ENCODE results near the gene CELF4. TPM values are rescaled to one million over a fixed set of nuclear protein-coding genes. Genes with fewer than 3 reads are reported as not detected.

Gene CELF4
- total and polyA plus RNA-seq, 2 of the 4 experiments (the other 2 are of a cell fraction): not detected

- Histone ChIP-seq H3K9ac (ENCODE audit: low read depth, low read length) (no peak overlapping the region), H3K23ac (ENCODE audit: low read depth, low read length) (no peak overlapping the region), H2AK5ac (ENCODE audit: low read depth, low read length) (no peak overlapping the region), H4K20me1 (ENCODE audit: insufficient read depth, low read length) (no peaks in the 10 kb centered on the region), H3K79me1 (ENCODE audit: low read depth in 1 of 2, low read length in 2 of 2) (no peaks in the 10 kb centered on the region), H2BK5ac (ENCODE audit: low read depth, low read length, poor library complexity, severe bottlenecking) (no peak overlapping the region), H3K4ac (ENCODE audit: low read depth, low read length) (no peak overlapping the region), H3K27ac (ENCODE audit: insufficient read depth, low read length) (no peak overlapping the region), H3K14ac (replicated peaks; ENCODE audit: low read depth, low read length) (no peak overlapping the region), H3K9me1 (ENCODE audit: insufficient read depth, low read length) (no peaks in the 10 kb centered on the region), H3K27me3 (ENCODE audit: control insufficient read depth, insufficient read depth, low read length) (peaks cover 11% of the 10 kb centered on the region; the same call in 1 of the 2 replicates), H2AK9ac (replicated peaks; ENCODE audit: low read depth, low read length, poor library complexity) (no peak overlapping the region), H4K91ac (ENCODE audit: insufficient read depth, low read depth, low read length) (no peak overlapping the region), H2AFZ (replicated peaks; ENCODE audit: low read length, poor library complexity) (no peak overlapping the region), H4K8ac (ENCODE audit: low read depth in 2 of 2, low read length in 2 of 2) (no peak overlapping the region), H3K4me3 (ENCODE audit: insufficient read depth, low read depth, low read length) (no peak overlapping the region), H2BK20ac (ENCODE audit: low read depth, low read length) (no peak overlapping the region), H3K4me2 (ENCODE audit: low read depth, low read length) (no peak overlapping the region), H3K36me3 (ENCODE audit: control insufficient read depth, insufficient read depth, low read length) (no peaks in the 10 kb centered on the region), H3K18ac (ENCODE audit: low read depth, low read length) (no peak overlapping the region), H4K5ac (ENCODE audit: low read depth, low read length) (no peak overlapping the region), H3K9me3 (ENCODE audit: control insufficient read depth, insufficient read depth, low read length) (no peaks in the 10 kb centered on the region), H3K56ac (ENCODE audit: extremely low read depth, insufficient read depth, low read length) (no peak overlapping the region), H3K4me1 (ENCODE audit: control insufficient read depth, insufficient read depth, low read length) (no peaks in the 10 kb centered on the region), H2BK15ac (ENCODE audit: low read depth, low read length) (no peak overlapping the region), H2BK120ac (ENCODE audit: low read depth, low read length) (no peak overlapping the region)
- TF ChIP-seq MXI1 (IDR thresholded peaks at IDR 0.05; ENCODE audit: borderline replicate concordance, low read depth, low read length) (no peak), USF2 (IDR thresholded peaks at IDR 0.05; ENCODE audit: low read depth, low read length) (no peak), CEBPB (IDR thresholded peaks at IDR 0.05; ENCODE audit: low read depth, low read length) (no peak), RFX5 (IDR thresholded peaks at IDR 0.05; ENCODE audit: low read depth, low read length) (no peak), POLR2A (IDR thresholded peaks at IDR 0.05; ENCODE audit: low read depth, low read length) (no peak), MAZ (IDR thresholded peaks at IDR 0.05; ENCODE audit: borderline replicate concordance, low read depth, low read length) (no peak), SMC3 (IDR thresholded peaks at IDR 0.05; ENCODE audit: low read depth, low read length) (no peak), ELK1 (IDR thresholded peaks at IDR 0.05; ENCODE audit: borderline replicate concordance, low read depth, low read length) (no peak), CHD1 (IDR thresholded peaks at IDR 0.05; ENCODE audit: low read depth, low read length) (no peak), CTCF (conservative IDR thresholded peaks at IDR 0.05; ENCODE audit: low read depth, low read length) (no peak), NFE2L2 (IDR thresholded peaks at IDR 0.05; ENCODE audit: low read depth, low read length) (no peak), FOS (IDR thresholded peaks at IDR 0.05; ENCODE audit: low read depth, low read length) (no peak), RCOR1 (IDR thresholded peaks at IDR 0.05; ENCODE audit: insufficient replicate concordance, low read length) (no peak)
- ChIA-PET POLR2A (ENCODE audit: unreplicated experiment) (no interaction called here), CTCF (no interaction called here)
- no TSS peak for BruUV-seq (replicated peaks)
- in situ Hi-C loops (cut with MboI; ENCODE audit: low sequenced_read_pairs) (loop anchor here (25.0 kb wide), 1 partner anchor 556 kb away; no protein-coding TSS in a partner anchor), dilution Hi-C loops (cut with HindIII; ENCODE audit: low sequenced_read_pairs, unreplicated experiment) (no loop called here), intact Hi-C loops (cut with micrococcal nuclease) (no loop called here)
- DNase-seq: no peak
- WGBS, 2 experiments (ENCODE audit: extremely low coverage in 2 of 2, insufficient read length in 1 of 2): no CpG with 5 or more reads among the region's 1 CpG
- no peak for ATAC-seq (ENCODE audit: low read depth)
Observed at GRCh38 chr18:37492952-37493351, 72.6 kb downstream of the CELF4 start.
